H9 (cell line): ENCODE measurements around the gene OR7D2. TPM values are rescaled to one million over a fixed set of nuclear protein-coding genes. Genes with fewer than 3 reads are reported as not detected.

Experiments
- DNase-seq: peaks from one replicate; pipeline ENCODE4 v3.0.0-alpha.2; 2017
- H2AFZ ChIP-seq: one replicate; pipeline ENCODE4 v1.6.1; 2013; ENCODE audit warnings: mild to moderate bottlenecking, low read length, control low read depth, moderate library complexity
- H2AK5ac ChIP-seq: 2 replicates; pipeline ENCODE4 v1.6.1; 2013; ENCODE audit warnings: low read length, control low read depth, mixed read lengths; ENCODE audit not compliant: insufficient read length
- H2BK120ac ChIP-seq: one replicate; pipeline ENCODE4 v1.6.1; 2013; ENCODE audit warnings: low read depth, mild to moderate bottlenecking, low read length, control low read depth, inconsistent platforms; ENCODE audit not compliant: poor library complexity, severe bottlenecking
- H2BK12ac ChIP-seq: 2 replicates; pipeline ENCODE4 v1.6.1; 2013; ENCODE audit warnings: low read length, control low read depth, mixed read lengths, low read depth; ENCODE audit not compliant: insufficient read length
- H2BK15ac ChIP-seq: 2 replicates; pipeline ENCODE4 v1.6.1; 2013; ENCODE audit warnings: low read depth, low read length, control low read depth
- H2BK20ac ChIP-seq: one replicate; pipeline ENCODE4 v1.6.1; 2013; ENCODE audit warnings: low read depth, mild to moderate bottlenecking, low read length, control low read depth, inconsistent platforms; ENCODE audit not compliant: poor library complexity, severe bottlenecking
- H2BK5ac ChIP-seq: 2 replicates; pipeline ENCODE4 v1.6.1; 2013; ENCODE audit warnings: low read length, control low read depth, mixed read lengths; ENCODE audit not compliant: insufficient read length
- H3K14ac ChIP-seq: 2 replicates; pipeline ENCODE4 v1.6.1; 2013; ENCODE audit warnings: low read length, control low read depth; ENCODE audit not compliant: insufficient read depth
- H3K18ac ChIP-seq: 2 replicates; pipeline ENCODE4 v1.6.1; 2013; ENCODE audit warnings: low read depth, mild to moderate bottlenecking, mixed read lengths, low read length, control low read depth; ENCODE audit not compliant: insufficient read length
- H3K23ac ChIP-seq: 2 replicates; pipeline ENCODE4 v1.6.1; 2013; ENCODE audit warnings: low read length, control low read depth, mixed read lengths, low read depth; ENCODE audit not compliant: insufficient read length
- H3K23me2 ChIP-seq: 2 replicates; pipeline ENCODE4 v1.6.1; 2013; ENCODE audit warnings: low read depth, mild to moderate bottlenecking, mixed read lengths, low read length, control low read depth; ENCODE audit not compliant: insufficient read length, poor library complexity, severe bottlenecking
- H3K27ac ChIP-seq: 2 replicates; pipeline ENCODE4 v1.5.1; 2013; ENCODE audit warnings: low read length, control low read depth, mixed read lengths, low read depth; ENCODE audit not compliant: insufficient read length
- H3K27me3 ChIP-seq: 2 replicates; pipeline ENCODE4 v1.6.1; 2013; ENCODE audit warnings: low read length, control low read depth, inconsistent platforms; ENCODE audit not compliant: insufficient read depth
- H3K4ac ChIP-seq: 2 replicates; pipeline ENCODE4 v1.6.1; 2013; ENCODE audit warnings: low read depth, mild to moderate bottlenecking, control low read depth, inconsistent platforms, low read length, moderate library complexity
- H3K4me1 ChIP-seq: 2 replicates; pipeline ENCODE4 v1.6.1; 2013; ENCODE audit warnings: low read length, control low read depth, inconsistent platforms; ENCODE audit not compliant: insufficient read depth
- H3K4me2 ChIP-seq: 2 replicates; pipeline ENCODE4 v1.6.1; 2013; ENCODE audit warnings: low read length, control low read depth, mixed read lengths; ENCODE audit not compliant: insufficient read length, insufficient read depth
- H3K56ac ChIP-seq: 2 replicates; pipeline ENCODE4 v1.6.1; 2013; ENCODE audit warnings: low read depth, mild to moderate bottlenecking, mixed read lengths, low read length, control low read depth; ENCODE audit not compliant: insufficient read length
- H3K79me1 ChIP-seq: 2 replicates; pipeline ENCODE4 v1.6.1; 2013; ENCODE audit warnings: low read depth, mild to moderate bottlenecking, moderate library complexity, low read length, control low read depth, inconsistent platforms; ENCODE audit not compliant: insufficient read depth, poor library complexity, severe bottlenecking
- H3K79me2 ChIP-seq: 2 replicates; pipeline ENCODE4 v1.6.1; 2013; ENCODE audit warnings: low read length, control low read depth, inconsistent platforms; ENCODE audit not compliant: insufficient read depth
- H3K9ac ChIP-seq: 2 replicates; pipeline ENCODE4 v1.6.1; 2013; ENCODE audit warnings: low read length, control low read depth, mixed read lengths; ENCODE audit not compliant: insufficient read length; ENCODE audit errors: extremely low read depth
- H3K9me3 ChIP-seq: one replicate; pipeline ENCODE4 v1.6.1; 2013; ENCODE audit warnings: low read depth, low read length, inconsistent platforms; ENCODE audit not compliant: control insufficient read depth
- H3T11ph ChIP-seq: one replicate; pipeline ENCODE4 v1.6.1; 2013; ENCODE audit warnings: mild to moderate bottlenecking, low read length, control low read depth, inconsistent platforms
- H4K20me1 ChIP-seq: one replicate; pipeline ENCODE4 v1.6.1; 2013; ENCODE audit not compliant: control insufficient read depth, insufficient read length, insufficient read depth
- H4K5ac ChIP-seq: 2 replicates; pipeline ENCODE4 v1.6.1; 2013; ENCODE audit warnings: low read depth, mild to moderate bottlenecking, mixed read lengths, low read length, control low read depth; ENCODE audit not compliant: insufficient read length
- H4K8ac ChIP-seq: replicated peaks from 2 replicates; pipeline ENCODE4 v1.6.1; 2013; ENCODE audit warnings: low read length, control low read depth, mixed read lengths, low read depth; ENCODE audit not compliant: insufficient read length
- H4K91ac ChIP-seq: 2 replicates; pipeline ENCODE4 v1.6.1; 2013; ENCODE audit warnings: low read depth, mild to moderate bottlenecking, moderate library complexity, mixed read lengths, low read length, control low read depth; ENCODE audit not compliant: insufficient read length
- H3K27ac Mint-ChIP-seq, 3 experiments: 2 replicates in 2 of 3; 3 replicates in 1 of 3; pipeline ENCODE4 v1.8.0; 2020 to 2021; ENCODE audit warnings: mixed read lengths in 3 of 3, mild to moderate bottlenecking in 1 of 3, moderate library complexity in 1 of 3
- H3K27me3 Mint-ChIP-seq: 2 replicates; pipeline ENCODE4 v1.8.0; 2021; ENCODE audit warnings: low read depth, mild to moderate bottlenecking, moderate library complexity, mixed read lengths
- H3K36me3 Mint-ChIP-seq, 3 experiments: 2 replicates in 2 of 3; 3 replicates in 1 of 3; pipeline ENCODE4 v1.8.0; 2020 to 2021; ENCODE audit warnings: low read depth in 3 of 3, mixed read lengths in 3 of 3; ENCODE audit not compliant: insufficient read depth in 1 of 3
- H3K4me1 Mint-ChIP-seq, 2 experiments: 2 replicates each; pipeline ENCODE4 v1.8.0; 2020; ENCODE audit warnings: mixed read lengths in 2 of 2
- H3K4me3 Mint-ChIP-seq, 2 experiments: 2 replicates in 1 of 2; 3 replicates in 1 of 2; pipeline ENCODE4 v1.8.0; 2020 to 2021; ENCODE audit warnings: mild to moderate bottlenecking in 2 of 2, mixed read lengths in 2 of 2, moderate library complexity in 1 of 2
- H3K9me3 Mint-ChIP-seq, 2 experiments: 2 replicates in 1 of 2; 3 replicates in 1 of 2; pipeline ENCODE4 v1.8.0; 2020; ENCODE audit warnings: mild to moderate bottlenecking in 2 of 2, mixed read lengths in 2 of 2, moderate library complexity in 1 of 2
- WGBS: extraction: QIAGEN DNeasy Blood & Tissue Kit; methylation state at CpG from one replicate; pipeline ENCODE4 v1.1.7; 2013; ENCODE audit warnings: missing lambda C conversion rate, low lambda C conversion rate, mixed read lengths; ENCODE audit not compliant: insufficient read length; ENCODE audit errors: extremely low coverage; 5-methylcytosine and 5-hydroxymethylcytosine counted together
- total RNA-seq: library from RNA; stranded (reverse); gene quantifications from 2 replicates; pipeline ENCODE4 v1.2.1, GENCODE V29; 2021
- TF ChIP-seq, protein P1 (sequence below): fragments of 200-600 bp; sonication (generic); conservative IDR thresholded peaks from 3 replicates; pipeline ENCODE4 v1.8.0; 2021; ENCODE audit warnings: antibody characterized with exemption, mild to moderate bottlenecking

The OR7D2 gene
- total RNA-seq, 1 experiment from 2014 or later = 0.31 TPM

DNA sequence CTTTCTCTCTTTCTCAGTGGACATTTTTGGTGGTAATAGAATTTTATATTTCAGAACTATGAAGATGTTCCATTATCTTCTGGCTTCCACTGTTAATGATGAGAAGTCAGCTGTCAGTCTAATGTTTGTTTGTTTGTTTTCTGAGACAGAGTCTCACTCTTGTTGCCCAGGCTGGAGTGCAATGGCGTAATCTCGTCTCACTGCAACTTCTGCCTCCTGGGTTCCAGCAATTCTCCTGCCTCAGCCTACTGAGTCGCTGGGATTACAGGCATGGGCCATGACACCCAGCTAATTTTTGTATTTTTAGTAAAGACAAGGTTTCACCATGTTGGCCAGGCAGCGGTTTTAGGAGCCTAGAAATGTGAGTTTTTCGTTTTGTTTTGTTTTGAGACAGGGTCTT lies 33.9 kb upstream of the OR7D2 start:
- Histone ChIP-seq H3T11ph (no peak overlapping the region), H3K14ac (no peak overlapping the region), H3K4me1 (no peaks in the 10 kb centered on the region), H4K20me1 (no peaks in the 10 kb centered on the region), H3K18ac (no peak overlapping the region), H3K56ac (no peak overlapping the region), H4K8ac (no peak overlapping the region), H3K23me2 (peaks cover 1% of the 10 kb centered on the region), H3K4ac (no peak overlapping the region), H3K9me3 (peaks cover 11% of the 10 kb centered on the region), H3K27ac (no peak overlapping the region), H2BK120ac (no peak overlapping the region), H4K5ac (no peak overlapping the region), H3K9ac (no peak overlapping the region), H3K79me2 (peaks cover 76% of the 10 kb centered on the region), H2BK5ac (no peak overlapping the region), H2BK12ac (no peak overlapping the region), H2BK15ac (no peak overlapping the region), H2AK5ac (no peak overlapping the region), H3K4me2 (no peak overlapping the region), H3K79me1 (peaks cover 10% of the 10 kb centered on the region), H3K23ac (no peak overlapping the region), H2BK20ac (no peak overlapping the region), H4K91ac (no peak overlapping the region), H2AFZ (no peak overlapping the region), H3K27me3 (no peaks in the 10 kb centered on the region)
- Mint-ChIP-seq H3K27ac (no peak overlapping the region), H3K4me3 (no peak overlapping the region), H3K4me1 (peaks cover 19 to 25% of the 10 kb centered on the region in 2 experiments), H3K27me3 (no peaks in the 10 kb centered on the region), H3K36me3 (peaks cover 68 to 85% (median 84%) of the 10 kb centered on the region in 3 experiments), H3K9me3 (peaks cover 58 to 82% of the 10 kb centered on the region in 2 experiments)
- no CpG with 5 or more reads among the region's 5 CpGs for WGBS
- TF ChIP-seq, protein P1, sequence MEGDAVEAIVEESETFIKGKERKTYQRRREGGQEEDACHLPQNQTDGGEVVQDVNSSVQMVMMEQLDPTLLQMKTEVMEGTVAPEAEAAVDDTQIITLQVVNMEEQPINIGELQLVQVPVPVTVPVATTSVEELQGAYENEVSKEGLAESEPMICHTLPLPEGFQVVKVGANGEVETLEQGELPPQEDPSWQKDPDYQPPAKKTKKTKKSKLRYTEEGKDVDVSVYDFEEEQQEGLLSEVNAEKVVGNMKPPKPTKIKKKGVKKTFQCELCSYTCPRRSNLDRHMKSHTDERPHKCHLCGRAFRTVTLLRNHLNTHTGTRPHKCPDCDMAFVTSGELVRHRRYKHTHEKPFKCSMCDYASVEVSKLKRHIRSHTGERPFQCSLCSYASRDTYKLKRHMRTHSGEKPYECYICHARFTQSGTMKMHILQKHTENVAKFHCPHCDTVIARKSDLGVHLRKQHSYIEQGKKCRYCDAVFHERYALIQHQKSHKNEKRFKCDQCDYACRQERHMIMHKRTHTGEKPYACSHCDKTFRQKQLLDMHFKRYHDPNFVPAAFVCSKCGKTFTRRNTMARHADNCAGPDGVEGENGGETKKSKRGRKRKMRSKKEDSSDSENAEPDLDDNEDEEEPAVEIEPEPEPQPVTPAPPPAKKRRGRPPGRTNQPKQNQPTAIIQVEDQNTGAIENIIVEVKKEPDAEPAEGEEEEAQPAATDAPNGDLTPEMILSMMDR = no peak
- DNase-seq = no peak
